Stimulated activated CD8-positive, alpha-beta memory T cell treated with anti-CD3 and anti-CD28 coated beads, Interleukin-15, amount 100 ng/mL, for 4 hours (primary cell): ENCODE measurements around the gene MAP3K10.

ENCODE experiments used
- DNase-seq, 2 donors: peaks; one replicate each; pipeline ENCODE4 v3.0.0-alpha.2; 2020; ENCODE audit warnings: low read depth in 2 of 2

Gene MAP3K10

DNA sequence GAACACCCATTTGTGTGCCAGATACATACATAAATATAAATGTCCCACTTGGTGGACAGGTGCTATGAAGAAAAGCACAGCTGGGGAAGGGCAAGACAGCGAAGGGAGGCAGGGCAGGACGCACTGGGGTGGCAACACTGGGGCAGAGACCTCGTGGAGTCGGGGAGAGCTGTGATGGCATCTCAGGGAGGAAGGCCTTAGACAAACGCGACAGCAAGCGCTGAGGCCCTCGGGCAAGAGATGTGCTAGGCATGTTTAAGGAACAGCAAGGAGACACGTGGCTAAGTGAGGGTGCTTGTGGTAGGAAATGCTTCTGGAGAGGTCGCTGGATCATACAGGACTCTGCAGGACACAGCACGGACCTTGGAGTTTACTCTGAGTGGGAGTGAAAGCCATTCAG, 58.6 kb downstream of the MAP3K10 start:
- no peak for DNase-seq

DNA sequence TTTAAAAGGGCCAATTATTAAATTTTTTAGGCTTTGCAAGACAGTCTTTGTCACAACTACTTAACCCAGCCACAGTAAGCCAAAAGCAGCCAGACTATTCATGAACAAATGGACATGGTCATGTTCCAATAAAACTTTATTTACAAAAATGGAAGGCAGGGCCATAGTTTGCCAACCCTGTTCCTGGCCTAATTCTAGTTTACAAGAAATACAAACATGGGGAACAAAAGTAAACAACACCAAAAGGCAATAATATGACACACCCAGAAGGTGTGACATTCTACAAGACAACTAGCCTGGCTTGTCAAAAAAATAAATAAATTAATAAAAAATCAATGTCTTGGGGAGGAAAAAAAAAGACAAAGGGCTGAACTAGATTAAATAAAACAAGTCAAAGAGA, 60.0 kb downstream of the MAP3K10 start:
- DNase-seq, result no peak

DNA sequence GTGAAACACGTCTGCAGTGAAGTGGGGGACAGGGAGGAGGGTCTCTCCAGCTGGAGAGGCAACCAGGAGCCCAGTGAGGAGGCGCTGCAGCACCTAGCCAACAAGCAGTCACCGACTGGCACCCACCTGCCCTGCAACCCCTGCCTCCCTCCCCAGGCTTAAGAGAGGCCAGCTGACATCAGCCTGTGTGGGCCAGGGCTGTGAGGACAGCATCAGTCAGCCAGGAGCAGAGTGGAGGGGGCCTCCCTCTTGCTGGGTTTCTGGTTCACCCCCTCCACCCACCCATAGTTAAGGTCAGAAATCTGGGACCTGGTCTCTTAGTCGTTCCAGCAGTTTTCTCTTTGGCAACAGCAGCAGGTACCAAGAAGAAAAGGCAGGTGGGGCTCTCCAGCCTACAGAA, 60.8 kb downstream of the MAP3K10 start:
- DNase-seq, result no peak

DNA sequence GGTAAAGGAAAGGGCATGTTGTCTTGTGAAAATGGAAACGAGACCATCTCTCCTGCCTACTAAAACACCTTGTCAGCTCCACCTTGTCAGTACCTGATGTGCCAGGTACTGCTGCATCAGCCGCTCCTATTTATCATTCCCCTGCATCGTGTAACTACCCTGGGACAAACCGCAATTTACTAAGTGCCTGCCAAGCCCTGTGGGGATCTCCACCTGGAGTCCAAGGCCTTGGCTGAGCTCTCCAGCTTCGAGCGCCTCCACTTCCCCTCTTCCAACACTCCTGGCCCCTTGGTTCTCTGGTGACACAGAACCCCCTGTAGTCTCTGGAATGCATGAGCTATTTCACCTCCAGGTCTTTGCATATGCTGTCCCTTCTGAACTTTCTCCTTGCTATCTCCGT, 61.2 kb downstream of the MAP3K10 start:
- no peak for DNase-seq

DNA sequence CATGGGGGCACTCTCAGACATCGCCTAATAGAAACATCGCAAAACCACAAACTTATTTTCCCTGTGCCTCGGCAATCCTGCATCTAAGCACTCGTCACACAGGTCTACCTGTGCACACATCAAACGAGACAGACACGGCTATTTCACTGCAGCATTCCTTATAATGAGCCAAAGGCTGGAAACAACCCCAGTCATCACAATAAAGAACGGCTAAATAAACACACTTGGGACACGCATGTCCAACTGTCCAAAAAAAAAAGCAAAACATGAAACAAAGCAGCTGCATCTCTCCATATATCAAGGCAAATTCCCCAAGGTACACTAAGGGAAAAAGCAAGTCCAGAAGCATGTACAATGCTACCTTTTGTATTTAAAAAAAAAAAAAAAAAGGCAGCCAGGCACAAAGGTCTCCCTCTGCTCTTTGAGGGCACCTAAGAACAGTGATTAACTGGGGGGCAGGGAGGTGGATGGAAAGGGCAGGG, 62.4 kb downstream of the MAP3K10 start:
- DNase-seq, result no peak

DNA sequence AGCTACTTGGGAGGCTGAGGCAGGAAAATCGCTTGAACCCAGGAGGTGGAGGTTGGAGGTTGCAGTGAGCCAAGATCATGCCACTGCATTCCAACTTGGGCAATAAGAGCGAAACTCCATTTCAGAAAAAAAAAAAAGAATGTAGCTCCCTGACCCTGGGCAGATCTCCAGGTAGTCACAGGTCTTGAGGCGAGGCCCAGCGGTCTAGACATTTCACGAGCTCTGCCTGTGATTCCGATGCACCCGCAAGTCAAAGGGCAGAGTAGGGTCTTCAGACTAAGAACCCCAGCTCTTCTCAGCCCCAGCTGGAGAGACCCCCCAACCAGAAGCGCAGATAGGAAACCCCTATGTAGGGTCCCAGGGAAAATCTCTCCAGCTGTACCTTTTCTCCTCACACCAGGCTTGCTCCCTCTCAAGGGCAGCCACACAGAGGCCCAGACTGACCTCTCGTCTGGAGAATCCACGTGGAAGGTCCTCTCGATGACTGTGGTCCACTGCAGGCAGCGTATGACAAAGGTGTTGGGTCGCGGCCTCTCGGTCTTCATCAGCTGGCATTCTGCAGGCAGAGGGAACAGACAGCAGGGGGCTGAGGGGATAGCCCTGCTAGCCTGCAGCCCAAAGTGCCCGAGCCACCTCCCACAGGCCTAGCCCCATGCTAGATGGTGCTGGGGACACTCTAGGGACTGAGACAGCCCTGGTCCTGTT, 63.6 kb downstream of the MAP3K10 start:
- DNase-seq, result no peak

DNA sequence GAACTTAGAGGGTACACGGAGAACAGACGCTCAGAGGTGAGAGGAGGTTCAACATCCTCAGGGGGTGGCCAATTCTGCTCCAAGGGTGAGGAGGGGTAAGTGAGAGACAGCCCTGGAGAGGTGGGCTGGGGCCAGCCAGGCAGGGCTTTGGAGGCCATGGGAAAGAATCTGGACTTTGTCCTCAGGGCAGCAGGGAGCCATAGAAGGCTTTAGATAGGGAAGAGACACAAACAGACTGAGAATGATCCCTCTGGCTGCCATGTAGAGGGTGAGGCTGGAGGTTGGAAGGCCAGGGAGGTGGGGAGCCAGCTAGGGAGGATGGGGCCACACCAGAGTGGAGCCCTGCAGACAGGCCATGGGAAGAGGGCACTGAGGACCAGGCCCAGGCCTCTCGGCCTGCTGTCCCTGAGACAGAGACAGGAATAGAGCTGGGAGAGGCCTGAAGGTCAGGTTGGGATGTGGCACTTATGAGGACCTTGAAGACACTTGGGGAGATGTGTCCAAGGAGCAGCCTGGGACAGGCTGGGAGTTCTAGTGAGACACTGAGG, 64.5 kb downstream of the MAP3K10 start:
- no peak for DNase-seq

DNA sequence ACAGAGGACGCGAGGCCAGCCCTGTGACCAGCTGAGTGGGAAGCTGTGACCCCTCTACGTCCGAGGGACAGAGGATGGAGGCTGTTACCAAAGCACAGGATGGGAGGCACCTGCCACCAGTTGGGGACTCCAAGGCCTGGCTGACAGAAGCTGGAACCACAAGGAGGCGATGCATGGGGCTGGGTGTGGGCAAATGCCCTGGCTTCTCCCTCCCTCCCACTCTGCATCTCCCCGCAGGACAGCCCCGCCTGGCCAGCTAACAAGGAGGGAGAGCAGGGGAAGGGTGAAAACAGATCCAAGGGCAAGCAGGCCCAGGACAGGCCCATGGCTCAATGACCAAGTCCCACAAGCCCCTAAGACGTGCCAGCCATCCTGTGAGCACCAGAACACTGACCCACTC, 65.3 kb downstream of the MAP3K10 start:
- no peak for DNase-seq

DNA sequence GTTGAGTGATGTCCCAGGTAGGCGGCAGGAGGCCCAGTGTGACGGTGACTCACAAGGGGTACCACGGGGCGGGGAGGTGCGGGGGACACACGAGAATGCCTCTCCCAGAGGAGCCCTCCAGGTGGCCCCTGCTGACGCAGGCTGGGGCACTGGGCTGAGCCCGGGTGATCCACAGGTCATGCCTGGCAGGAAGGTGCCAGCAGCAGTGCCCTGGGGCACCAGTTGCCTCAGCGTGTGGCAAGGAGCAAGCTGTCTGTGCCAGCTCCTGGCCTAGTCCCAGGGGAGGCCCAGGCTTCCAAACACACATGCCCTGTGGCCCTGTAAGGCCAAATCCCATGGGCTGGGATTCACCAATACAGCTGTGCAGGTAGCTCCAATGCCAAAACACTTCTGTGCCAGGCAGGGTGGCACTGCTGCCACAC, 65.9 kb downstream of the MAP3K10 start:
- DNase-seq, result no peak

DNA sequence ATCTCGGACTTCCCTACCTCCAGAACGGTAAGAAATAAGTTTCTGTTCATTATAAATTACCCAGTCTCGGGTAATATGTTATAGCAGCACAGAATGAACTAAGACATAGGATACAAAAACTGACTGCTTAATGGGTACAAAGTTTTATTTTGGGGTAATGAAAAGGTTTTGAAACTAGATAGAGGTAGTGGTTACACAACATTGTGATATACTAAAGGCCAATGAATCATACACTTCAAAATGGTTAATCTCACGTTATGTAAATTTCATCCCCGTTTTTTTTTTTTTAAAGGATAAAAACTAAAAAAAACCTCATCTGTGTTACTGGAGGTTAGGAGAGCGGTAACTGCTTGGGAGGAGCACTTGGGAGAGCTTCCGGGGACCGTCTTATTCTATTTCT, 70.4 kb downstream of the MAP3K10 start:
- DNase-seq, result no peak

DNA sequence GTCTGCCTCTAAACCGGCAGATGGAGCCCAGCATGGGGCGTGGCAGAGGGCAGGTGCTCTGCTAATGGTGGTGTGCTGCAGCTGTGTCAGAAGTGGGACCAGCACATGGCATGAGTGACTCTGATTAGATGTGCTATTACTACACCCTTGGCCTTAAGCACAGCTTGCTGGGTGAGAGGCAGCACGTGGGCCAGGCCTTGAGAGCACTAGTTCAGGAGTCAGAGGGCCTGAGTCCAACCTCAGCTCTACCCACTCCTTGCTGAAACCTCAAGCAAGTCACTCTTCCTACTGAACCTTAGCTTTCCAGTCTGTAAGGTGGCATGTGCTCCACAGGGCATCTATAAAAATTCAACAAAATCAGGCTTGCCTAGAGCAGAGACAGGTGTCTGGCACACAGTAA, 71.2 kb downstream of the MAP3K10 start:
- DNase-seq, result no peak

DNA sequence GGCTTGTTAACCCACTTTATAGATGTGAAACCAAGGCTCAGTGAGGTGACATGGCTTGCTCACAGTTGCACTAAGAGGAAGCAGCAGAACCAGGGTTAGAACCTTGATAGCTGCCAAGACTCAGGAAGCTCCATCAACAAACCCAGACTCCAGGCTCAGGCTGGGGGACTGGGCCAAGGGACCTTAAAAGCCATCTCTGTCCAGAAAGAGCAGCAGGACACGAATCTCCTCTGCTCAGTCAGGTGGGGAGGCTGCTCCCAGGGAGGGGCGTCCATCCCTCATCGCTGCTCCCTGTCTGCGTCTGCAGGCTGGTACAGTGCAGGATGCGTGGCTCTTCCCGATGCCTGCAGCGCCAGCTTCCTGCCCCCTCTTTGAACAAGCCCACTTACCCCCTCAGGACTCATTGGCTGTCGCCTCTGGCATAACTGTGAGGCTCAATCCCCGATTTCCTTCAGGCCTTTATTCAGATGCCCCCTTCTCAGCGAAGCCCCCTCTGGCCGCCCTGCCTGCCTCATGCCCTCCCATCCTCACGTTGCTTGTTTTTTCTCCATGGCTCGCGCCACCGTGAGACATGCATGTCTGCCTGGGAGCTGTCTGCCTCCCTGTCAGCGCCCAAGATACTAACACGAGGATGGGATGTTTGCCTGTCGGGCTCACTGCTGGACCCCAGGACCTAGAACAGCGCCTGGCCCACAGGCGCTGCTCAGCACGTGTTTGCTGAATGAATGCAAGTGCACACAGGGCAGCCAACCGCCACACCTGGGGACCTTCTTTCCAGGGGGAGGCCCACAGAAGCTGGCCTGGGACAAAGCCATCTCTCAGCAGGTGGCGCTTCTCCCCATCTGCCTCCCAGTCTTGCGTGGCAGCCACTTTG, 72.5 kb downstream of the MAP3K10 start:
- DNase-seq, result no peak

DNA sequence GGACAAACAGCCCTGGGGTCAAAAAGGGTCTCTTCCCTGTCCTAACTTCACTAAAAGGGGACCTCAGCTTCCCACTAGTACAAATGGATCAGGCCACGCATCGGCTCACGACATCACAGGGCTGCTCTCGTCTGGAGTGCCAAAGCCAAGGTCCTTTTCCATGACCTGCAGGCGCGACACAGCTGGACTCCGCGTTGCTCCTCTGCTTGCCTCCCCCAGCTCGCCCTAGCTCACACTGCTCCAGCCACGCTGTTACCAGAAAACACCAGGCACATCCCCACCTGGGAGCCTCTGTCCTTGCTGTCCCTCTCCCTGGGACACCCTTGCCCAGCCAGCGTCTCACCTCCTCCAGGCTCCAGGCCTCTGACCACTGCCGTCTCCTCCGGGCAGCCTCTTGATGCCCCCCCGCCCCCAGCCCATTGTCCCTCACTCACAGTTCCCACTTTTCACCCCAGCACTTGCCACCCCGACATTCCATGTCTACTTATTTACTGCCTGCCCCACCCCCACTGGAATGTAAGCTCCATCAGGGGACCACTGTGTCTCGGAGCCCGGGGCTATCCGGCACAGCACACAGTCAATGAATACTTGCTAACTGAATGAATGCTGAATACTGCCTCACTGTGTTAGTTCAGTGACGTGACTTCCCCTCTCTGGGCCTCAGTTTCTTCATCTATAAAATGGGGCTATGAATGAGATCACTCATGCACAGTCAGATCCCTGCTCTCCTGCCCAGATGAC, 73.3 kb downstream of the MAP3K10 start:
- DNase-seq, result no peak
